GM19023 (cell line): ENCODE measurements around the gene MEG3.

Experiments used
- ATAC-seq: cut with Tn5 transposase; IDR thresholded peaks from one replicate; pipeline ENCODE4 v1.9.1; 2021; ENCODE audit warnings: mild to moderate bottlenecking, moderate library complexity; ENCODE audit not compliant: unreplicated experiment

Gene MEG3

GRCh38 chr14:100907240-100907639 lies 81.3 kb downstream of the MEG3 start:
- no peak for ATAC-seq

GRCh38 chr14:100909439-100909838 lies 83.5 kb downstream of the MEG3 start:
- no peak for ATAC-seq
